Central memory CD8-positive, alpha-beta T cell (primary cell): ENCODE measurements around the gene METTL24.
A peak's percentile ranks its signal among the peaks of the same experiment; 100 is the strongest.
"Not testable (repeated sequence)": the region's sequence is repeated elsewhere in the genome, so short reads cannot be mapped to it uniquely, and the experiment has no call there.

Experiments used
- ATAC-seq: fragments of 150-1000 bp; cut with Tn5 transposase; replicated peaks from 2 replicates; pipeline ENCODE4 v1.10.0; 2022; ENCODE audit warnings: mild to moderate bottlenecking, moderate FRiP score, moderate number of reproducible peaks; ENCODE audit not compliant: poor library complexity, severe bottlenecking; ENCODE audit errors: extremely low read depth
- DNase-seq, 2 donors: peaks; one replicate each; pipeline ENCODE4 v3.0.0; 2021; ENCODE audit warnings: low spot score in 2 of 2
- H3K27ac Mint-ChIP-seq: one replicate; pipeline ENCODE4 v1.8.0; 2022; ENCODE audit warnings: low read depth, mild to moderate bottlenecking, moderate library complexity, mixed read lengths
- H3K27me3 Mint-ChIP-seq: one replicate; pipeline ENCODE4 v1.8.0; 2022; ENCODE audit warnings: mixed read lengths
- H3K36me3 Mint-ChIP-seq: one replicate; pipeline ENCODE4 v1.8.0; 2022; ENCODE audit warnings: mild to moderate bottlenecking, moderate library complexity, mixed read lengths; ENCODE audit not compliant: insufficient read depth
- H3K4me1 Mint-ChIP-seq: one replicate; pipeline ENCODE4 v1.8.0; 2022; ENCODE audit warnings: mixed read lengths
- H3K4me3 Mint-ChIP-seq: one replicate; pipeline ENCODE4 v1.8.0; 2022; ENCODE audit warnings: mild to moderate bottlenecking, moderate library complexity, mixed read lengths
- H3K9me3 Mint-ChIP-seq: one replicate; pipeline ENCODE4 v1.8.0; 2022; ENCODE audit warnings: mixed read lengths

The METTL24 gene

DNA sequence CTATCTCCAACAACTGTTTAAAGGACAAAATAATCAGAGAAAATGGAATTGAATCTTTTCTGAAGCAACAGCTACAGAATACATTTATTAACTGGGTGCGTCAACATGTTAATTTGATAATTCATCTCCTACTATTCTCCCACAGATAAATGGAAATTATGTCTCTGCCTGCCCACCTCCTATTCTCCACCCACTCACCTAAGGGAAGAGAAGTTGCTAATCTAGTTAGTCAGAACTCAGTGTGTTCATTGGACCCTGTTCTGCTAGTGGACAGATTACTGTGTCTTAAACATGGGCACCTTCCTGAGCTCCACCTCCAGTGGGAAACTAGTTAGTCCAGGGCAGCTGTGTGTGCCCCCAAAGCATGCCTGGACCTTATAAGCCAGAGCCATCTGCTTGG lies 41.0 kb downstream of the METTL24 start:
- no peaks in the 10 kb centered on the region for H3K27me3 Mint-ChIP-seq
- H3K27ac Mint-ChIP-seq: no peak overlapping the region
- H3K36me3 Mint-ChIP-seq: no peaks in the 10 kb centered on the region
- no peaks in the 10 kb centered on the region for H3K4me1 Mint-ChIP-seq
- ATAC-seq (no peak), DNase-seq (no peak)
- H3K9me3 Mint-ChIP-seq: no peaks in the 10 kb centered on the region
- no peak overlapping the region for H3K4me3 Mint-ChIP-seq

DNA sequence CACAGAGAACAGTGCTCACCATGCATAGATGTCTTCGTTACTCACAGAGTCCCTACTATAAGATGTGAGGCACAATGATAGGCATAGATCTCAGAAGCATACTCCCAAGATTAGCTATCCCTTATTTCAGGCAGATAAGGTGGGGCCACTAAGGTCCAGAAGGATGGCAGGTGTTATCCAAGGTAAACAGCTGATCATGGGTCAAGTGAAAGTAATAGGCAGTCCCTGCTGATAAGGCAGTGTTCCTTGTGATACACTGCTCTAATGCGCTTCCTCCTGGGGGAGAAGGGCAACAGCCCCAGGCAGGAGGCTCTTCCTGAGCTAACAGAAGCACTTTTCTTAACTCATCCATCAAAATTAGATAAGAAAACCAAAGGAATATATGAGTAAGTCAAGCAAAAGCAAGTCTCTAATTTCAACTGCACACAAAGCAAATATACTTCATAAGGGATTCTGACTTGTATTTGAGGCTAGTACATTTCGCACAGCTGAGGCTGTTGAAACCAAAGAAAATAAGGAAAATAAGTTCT lies 42.2 kb downstream of the METTL24 start:
- ATAC-seq: no peak
- H3K36me3 Mint-ChIP-seq: no peaks in the 10 kb centered on the region
- H3K4me3 Mint-ChIP-seq: no peak overlapping the region
- H3K4me1 Mint-ChIP-seq: peaks cover 3% of the 10 kb centered on the region
- no peaks in the 10 kb centered on the region for H3K9me3 Mint-ChIP-seq
- H3K27ac Mint-ChIP-seq: no peak overlapping the region
- DNase-seq: no peak
- H3K27me3 Mint-ChIP-seq: no peaks in the 10 kb centered on the region

DNA sequence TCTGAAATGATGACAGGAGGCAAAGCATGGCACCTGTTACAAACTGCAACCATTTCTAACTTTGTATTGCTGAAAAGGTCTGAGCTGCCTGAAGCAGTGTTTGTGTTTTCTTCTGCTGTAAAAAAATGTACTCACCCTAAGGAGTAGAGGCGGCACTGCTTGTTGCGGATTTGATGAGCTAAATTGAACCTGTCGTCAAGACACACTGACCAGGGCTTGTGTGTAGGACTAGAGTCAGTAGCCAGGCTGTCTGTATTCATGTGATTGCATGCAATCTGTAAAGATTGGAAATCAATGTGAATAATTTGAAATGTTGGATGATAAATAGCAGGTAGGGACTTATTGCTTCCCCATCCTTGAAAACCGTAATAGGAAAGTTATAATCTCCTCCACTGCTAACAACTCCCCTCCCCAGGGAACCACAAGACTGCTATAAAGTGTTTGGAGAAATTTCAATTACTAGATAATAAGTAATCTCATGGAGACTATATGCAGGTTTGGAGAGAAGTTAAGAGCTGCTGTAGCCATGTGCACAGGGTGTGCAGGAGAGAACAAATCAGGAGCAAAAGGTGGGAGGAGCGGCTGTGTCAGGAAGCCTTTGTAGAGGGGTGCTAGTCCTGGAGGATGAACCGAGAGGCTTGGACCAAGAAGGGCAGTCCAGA lies 42.8 kb downstream of the METTL24 start:
- peaks cover 4% of the 10 kb centered on the region for H3K4me1 Mint-ChIP-seq
- no peak overlapping the region for H3K27ac Mint-ChIP-seq
- no peaks in the 10 kb centered on the region for H3K27me3 Mint-ChIP-seq
- ATAC-seq: no peak
- H3K4me3 Mint-ChIP-seq: no peak overlapping the region
- no peaks in the 10 kb centered on the region for H3K9me3 Mint-ChIP-seq
- H3K36me3 Mint-ChIP-seq: no peaks in the 10 kb centered on the region
- DNase-seq: no peak

DNA sequence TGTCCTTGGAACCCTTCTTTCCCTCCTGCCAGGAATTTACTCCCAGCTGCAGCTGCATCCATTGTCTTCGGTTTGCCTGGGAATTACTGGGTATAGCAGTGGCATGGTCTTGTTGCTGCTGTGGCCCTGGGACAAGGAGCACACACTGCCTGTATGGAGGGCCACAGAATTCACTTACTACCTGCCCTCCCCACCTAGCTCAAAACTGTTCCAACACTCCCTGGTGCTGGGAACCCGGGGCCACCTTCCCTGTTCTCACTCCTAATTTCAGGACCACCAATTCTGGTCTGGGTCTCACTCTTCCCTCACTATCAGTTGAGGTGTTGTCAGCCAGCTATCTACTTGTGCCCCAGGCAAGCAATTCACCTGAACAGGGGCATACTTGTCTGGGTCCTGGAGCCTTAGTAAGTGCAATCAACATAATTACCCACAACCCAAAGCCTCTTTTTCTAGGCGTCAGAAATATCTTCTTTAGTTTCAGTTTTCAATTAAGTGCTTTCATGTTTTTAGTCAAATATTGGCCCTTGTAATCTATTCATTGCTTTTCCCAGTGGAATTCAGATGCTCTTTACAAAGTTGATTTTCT lies 47.2 kb downstream of the METTL24 start:
- Mint-ChIP-seq H3K9me3 (no peaks in the 10 kb centered on the region), H3K4me3 (no peak overlapping the region), H3K27ac (no peak overlapping the region), H3K27me3 (no peaks in the 10 kb centered on the region), H3K4me1 (peaks cover 4% of the 10 kb centered on the region), H3K36me3 (no peaks in the 10 kb centered on the region)
- DNase-seq: no peak
- peak; percentile 19 for ATAC-seq

DNA sequence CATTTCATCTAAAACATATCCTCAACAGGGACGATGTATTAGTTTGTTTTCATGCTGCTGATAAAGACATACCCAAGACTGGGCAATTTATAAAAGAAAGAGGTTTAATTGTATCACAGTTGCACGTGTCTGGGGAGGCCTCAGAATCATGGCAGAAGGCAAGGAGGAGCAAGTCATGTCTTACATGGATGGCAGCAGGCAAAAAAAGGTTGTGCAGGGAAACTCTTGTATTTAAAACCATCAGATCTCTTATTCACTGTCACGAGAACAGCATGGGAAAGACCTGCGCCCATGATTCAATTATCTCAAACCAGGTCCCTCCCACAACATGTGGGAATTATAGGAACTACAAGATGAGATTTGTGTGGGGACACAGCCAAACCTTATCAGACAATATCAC lies 48.7 kb downstream of the METTL24 start:
- H3K4me1 Mint-ChIP-seq, H3K9me3 Mint-ChIP-seq, ATAC-seq, H3K27ac Mint-ChIP-seq, H3K36me3 Mint-ChIP-seq, H3K27me3 Mint-ChIP-seq, DNase-seq, H3K4me3 Mint-ChIP-seq: not testable (repeated sequence)

DNA sequence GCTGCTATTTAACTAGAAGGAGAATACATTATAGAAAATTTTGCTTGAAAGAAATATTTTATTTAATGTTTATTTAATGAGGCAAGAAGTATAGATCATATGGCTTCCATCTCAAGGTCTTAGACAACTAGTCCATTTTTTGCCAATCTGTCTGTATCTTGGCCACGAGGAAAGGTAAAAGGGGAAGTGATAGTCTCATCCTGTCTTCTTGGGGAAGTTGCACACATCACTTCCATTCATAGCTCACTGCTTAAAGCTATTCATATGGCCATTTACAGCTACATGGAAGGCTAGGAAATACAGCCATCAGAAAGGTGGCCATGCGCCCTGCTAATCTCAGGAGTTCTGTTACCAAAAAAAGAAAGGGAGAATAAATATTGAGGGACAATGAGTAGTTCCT lies 50.8 kb downstream of the METTL24 start:
- H3K36me3 Mint-ChIP-seq: no peaks in the 10 kb centered on the region
- no peaks in the 10 kb centered on the region for H3K9me3 Mint-ChIP-seq
- peaks cover 15% of the 10 kb centered on the region for H3K27me3 Mint-ChIP-seq
- ATAC-seq (no peak), DNase-seq (no peak)
- no peak overlapping the region for H3K27ac Mint-ChIP-seq
- H3K4me1 Mint-ChIP-seq: peaks cover 4% of the 10 kb centered on the region
- H3K4me3 Mint-ChIP-seq: no peak overlapping the region

GRCh38 chr6:110305832-110306231 lies 52.3 kb downstream of the METTL24 start:
- H3K4me1 Mint-ChIP-seq: not testable (repeated sequence)

GRCh38 chr6:110303692-110304091 lies 54.5 kb downstream of the METTL24 start:
- not testable (repeated sequence) for H3K27ac Mint-ChIP-seq

More at GRCh38 chr6:110305832-110306231, 52.3 kb downstream of the METTL24 start:
- ATAC-seq, H3K36me3 Mint-ChIP-seq, H3K9me3 Mint-ChIP-seq, H3K4me3 Mint-ChIP-seq, DNase-seq, H3K27ac Mint-ChIP-seq: not testable (repeated sequence)
- H3K27me3 Mint-ChIP-seq: peaks cover 24% of the 10 kb centered on the region

GRCh38 chr6:110298916-110299315 lies 59.2 kb downstream of the METTL24 start:
- H3K36me3 Mint-ChIP-seq: peaks cover 2% of the 10 kb centered on the region
- H3K27ac Mint-ChIP-seq: no peak overlapping the region
- no peak for DNase-seq
- ATAC-seq: no peak
- H3K4me3 Mint-ChIP-seq: peak overlapping the region; percentile 27
- H3K27me3 Mint-ChIP-seq: peaks cover 26% of the 10 kb centered on the region
- H3K4me1 Mint-ChIP-seq: peaks cover 6% of the 10 kb centered on the region
- H3K9me3 Mint-ChIP-seq: no peaks in the 10 kb centered on the region

More at GRCh38 chr6:110303692-110304091, 54.5 kb downstream of the METTL24 start:
- H3K4me3 Mint-ChIP-seq, ATAC-seq, DNase-seq, H3K9me3 Mint-ChIP-seq, H3K4me1 Mint-ChIP-seq, H3K36me3 Mint-ChIP-seq: not testable (repeated sequence)
- H3K27me3 Mint-ChIP-seq: peaks cover 25% of the 10 kb centered on the region

- Mint-ChIP-seq H3K27ac (no peak overlapping the region), H3K4me1 (peaks cover 6% of the 10 kb centered on the region), H3K4me3 (peak overlapping the region; percentile 27), H3K9me3 (no peaks in the 10 kb centered on the region), H3K36me3 (peaks cover 2% of the 10 kb centered on the region), H3K27me3 (peaks cover 26% of the 10 kb centered on the region)
- ATAC-seq (no peak), DNase-seq (no peak)
Observed at GRCh38 chr6:110298411-110298810, 59.7 kb downstream of the METTL24 start.

DNA sequence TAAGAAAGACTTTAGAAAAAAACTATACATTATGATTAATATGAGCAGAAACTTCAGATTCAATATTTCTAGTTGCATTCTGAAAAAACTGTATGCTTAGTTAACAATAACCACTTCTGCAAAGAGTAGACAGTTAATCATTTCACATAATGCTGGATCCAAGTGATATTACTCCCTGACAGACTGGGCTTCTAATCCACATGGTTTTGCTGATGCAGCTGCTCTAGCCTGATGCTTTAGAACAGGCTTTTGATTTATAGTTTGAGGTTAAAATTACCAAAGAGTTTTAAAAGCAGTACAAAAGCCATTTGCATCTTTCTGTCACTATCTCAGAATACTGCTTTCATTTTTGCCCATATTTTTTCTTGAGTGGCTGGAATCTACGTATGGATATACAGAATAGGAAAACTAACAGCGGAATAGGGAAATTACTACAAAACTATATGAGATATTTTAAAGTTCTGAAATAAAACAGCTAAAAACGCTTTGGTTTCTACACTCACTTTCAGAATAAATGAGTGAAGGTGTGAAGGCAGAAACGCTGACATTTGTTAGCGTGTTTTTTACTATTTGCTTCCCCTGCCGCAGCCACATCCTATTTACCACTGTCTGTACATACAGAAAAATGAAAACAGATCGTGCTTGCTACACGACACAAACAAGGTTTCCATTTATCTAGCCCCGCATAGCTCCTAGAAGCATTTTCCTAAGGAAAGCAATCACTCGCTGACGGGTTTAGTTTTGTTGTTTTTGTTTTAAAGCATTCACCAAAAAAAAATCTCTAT lies 61.7 kb downstream of the METTL24 start:
- Mint-ChIP-seq H3K4me3 (peak overlapping the region; percentile 29), H3K27ac (no peak overlapping the region), H3K4me1 (peaks cover 6% of the 10 kb centered on the region), H3K36me3 (peaks cover 2% of the 10 kb centered on the region), H3K27me3 (peaks cover 27% of the 10 kb centered on the region), H3K9me3 (no peaks in the 10 kb centered on the region)
- DNase-seq (no peak), ATAC-seq (peak; percentile 52)

GRCh38 chr6:110295451-110296165 lies 62.5 kb downstream of the METTL24 start:
- ATAC-seq (peak; percentile 37), DNase-seq (no peak)
- Mint-ChIP-seq H3K36me3 (peaks cover 3% of the 10 kb centered on the region), H3K4me3 (peak overlapping the region; percentile 29), H3K27ac (no peak overlapping the region), H3K9me3 (no peaks in the 10 kb centered on the region), H3K27me3 (peaks cover 21% of the 10 kb centered on the region), H3K4me1 (peaks cover 6% of the 10 kb centered on the region)
